Kidney (tissue), 14 donors: Measurements from ENCODE around the gene PRELID3B. TPM values are rescaled to one million over a fixed set of nuclear protein-coding genes. Genes with fewer than 3 reads are reported as not detected.

Experiments
- DNase-seq, 5 donors: peaks; one replicate each; pipeline ENCODE4 v3.0.0-alpha.2; 2013 to 2020
- FAIRE-seq: peaks from 2 replicates; lab custom pipeline; 2012; peaks lifted over from hg19 to GRCh38; lab: Jason Lieb, UNC
- H3K27ac ChIP-seq, 2 donors: one replicate each; pipeline ENCODE4 v1.7.0; 2013; ENCODE audit warnings: low read depth in 2 of 2, low read length in 2 of 2, inconsistent platforms in 1 of 2
- H3K27me3 ChIP-seq: one replicate; pipeline ENCODE4 v1.7.1; 2013; ENCODE audit warnings: low read length, inconsistent platforms; ENCODE audit not compliant: control insufficient read depth, insufficient read depth
- H3K36me3 ChIP-seq, 3 donors: one replicate each; pipeline versions ENCODE4 v1.7.0 to v1.7.1; 2013; ENCODE audit warnings: low read length in 3 of 3, control low read depth in 1 of 3, inconsistent platforms in 1 of 3; ENCODE audit not compliant: insufficient read depth in 3 of 3, control insufficient read depth in 2 of 3
- H3K4me1 ChIP-seq, 3 donors: one replicate each; pipeline versions ENCODE4 v1.7.0 to v1.7.1; 2013; ENCODE audit warnings: low read length in 3 of 3, inconsistent platforms in 1 of 3, low read depth in 1 of 3; ENCODE audit not compliant: control insufficient read depth in 2 of 3, insufficient read depth in 2 of 3
- H3K4me3 ChIP-seq, 3 donors: one replicate each; pipeline versions ENCODE4 v1.7.0 to v1.8.1; 2013; ENCODE audit warnings: low read length in 3 of 3, control low read depth in 1 of 3, inconsistent platforms in 1 of 3
- H3K9ac ChIP-seq, 3 donors: one replicate each; pipeline versions ENCODE4 v1.7.0 to v1.7.1; 2013; ENCODE audit warnings: low read length in 3 of 3, control low read depth in 1 of 3, inconsistent platforms in 1 of 3
- H3K9me3 ChIP-seq, 3 donors: one replicate each; pipeline versions ENCODE4 v1.7.0 to v1.7.1; 2013; ENCODE audit warnings: low read length in 3 of 3, control low read depth in 1 of 3, inconsistent platforms in 1 of 3; ENCODE audit not compliant: control insufficient read depth in 2 of 3, insufficient read depth in 1 of 3
- intact Hi-C: fragments of 100-400 bp; cut with DNase I; formaldehyde crosslinking; loops from one replicate; pipeline ENCODE4 v1.11.1; 2022
- polyA plus RNA-seq: library from polyadenylated mRNA; stranded (reverse); fragments of 350-450 nt; fragmentation: Illumina TruSeq; extraction: RNeasy Lipid Tissue Mini Kit (QIAGEN cat#74804); gene quantifications from one replicate; pipeline ENCODE4 v1.2.3, GENCODE V29; 2014; ENCODE audit warnings: low read depth, low replicate concordance; ENCODE audit not compliant: insufficient read depth
- total RNA-seq: library from RNA; stranded (reverse); fragmentation: NEBNext Ultra II Directional; extraction: Animal tissue kit (Norgen Biotek cat#: 25700); gene quantifications from one replicate; pipeline ENCODE4 v1.2.1, GENCODE V29; 2021
- TF ChIP-seq, protein P1 (sequence below): IDR thresholded peaks from 3 replicates; pipeline ENCODE4 v1.5.1; 2012; ENCODE audit warnings: mild to moderate bottlenecking, moderate library complexity, borderline replicate concordance; ENCODE audit not compliant: insufficient read depth; ENCODE audit errors: extremely low read depth
- donor health status: control.
- donor health status: control.
- donor health status: control.
- donor health status: control.
- donor health status: control.
- donor health status: DM: yes; HTN: yes; CAD: no.
- donor health status: Normal renal cell carcinoma (clear cell type).

Gene PRELID3B
- total and polyA plus RNA-seq, 2 donors from 2014 or later = 26.4 to 38.5 TPM

GRCh38 chr20:59017493-59018231 lies 24.9 kb downstream of the PRELID3B start:
- H3K9ac ChIP-seq = no peak overlapping the region
- H3K27me3 ChIP-seq = no peaks in the 10 kb centered on the region
- H3K4me3 ChIP-seq = no peak overlapping the region
- H3K27ac ChIP-seq = no peak overlapping the region
- DNase-seq (peak in 1 of 5 donors; percentile 50), FAIRE-seq (no peak)
- intact Hi-C loops = no loop called here
- no peaks in the 10 kb centered on the region for H3K36me3 ChIP-seq
- no peaks in the 10 kb centered on the region for H3K9me3 ChIP-seq
- TF ChIP-seq, protein P1, sequence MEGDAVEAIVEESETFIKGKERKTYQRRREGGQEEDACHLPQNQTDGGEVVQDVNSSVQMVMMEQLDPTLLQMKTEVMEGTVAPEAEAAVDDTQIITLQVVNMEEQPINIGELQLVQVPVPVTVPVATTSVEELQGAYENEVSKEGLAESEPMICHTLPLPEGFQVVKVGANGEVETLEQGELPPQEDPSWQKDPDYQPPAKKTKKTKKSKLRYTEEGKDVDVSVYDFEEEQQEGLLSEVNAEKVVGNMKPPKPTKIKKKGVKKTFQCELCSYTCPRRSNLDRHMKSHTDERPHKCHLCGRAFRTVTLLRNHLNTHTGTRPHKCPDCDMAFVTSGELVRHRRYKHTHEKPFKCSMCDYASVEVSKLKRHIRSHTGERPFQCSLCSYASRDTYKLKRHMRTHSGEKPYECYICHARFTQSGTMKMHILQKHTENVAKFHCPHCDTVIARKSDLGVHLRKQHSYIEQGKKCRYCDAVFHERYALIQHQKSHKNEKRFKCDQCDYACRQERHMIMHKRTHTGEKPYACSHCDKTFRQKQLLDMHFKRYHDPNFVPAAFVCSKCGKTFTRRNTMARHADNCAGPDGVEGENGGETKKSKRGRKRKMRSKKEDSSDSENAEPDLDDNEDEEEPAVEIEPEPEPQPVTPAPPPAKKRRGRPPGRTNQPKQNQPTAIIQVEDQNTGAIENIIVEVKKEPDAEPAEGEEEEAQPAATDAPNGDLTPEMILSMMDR = no peak
- no peaks in the 10 kb centered on the region for H3K4me1 ChIP-seq

- FAIRE-seq = no peak
- Histone ChIP-seq H3K27me3 (no peaks in the 10 kb centered on the region), H3K36me3 (no peaks in the 10 kb centered on the region), H3K4me3 (no peak overlapping the region), H3K27ac (no peak overlapping the region), H3K4me1 (no peaks in the 10 kb centered on the region), H3K9me3 (no peaks in the 10 kb centered on the region), H3K9ac (no peak overlapping the region)
- TF ChIP-seq, protein P1 = no peak
- intact Hi-C loops = no loop called here
- no peak for DNase-seq
These were observed 25.6 kb downstream of the PRELID3B start for GRCh38 chr20:59016795-59017492.

DNA sequence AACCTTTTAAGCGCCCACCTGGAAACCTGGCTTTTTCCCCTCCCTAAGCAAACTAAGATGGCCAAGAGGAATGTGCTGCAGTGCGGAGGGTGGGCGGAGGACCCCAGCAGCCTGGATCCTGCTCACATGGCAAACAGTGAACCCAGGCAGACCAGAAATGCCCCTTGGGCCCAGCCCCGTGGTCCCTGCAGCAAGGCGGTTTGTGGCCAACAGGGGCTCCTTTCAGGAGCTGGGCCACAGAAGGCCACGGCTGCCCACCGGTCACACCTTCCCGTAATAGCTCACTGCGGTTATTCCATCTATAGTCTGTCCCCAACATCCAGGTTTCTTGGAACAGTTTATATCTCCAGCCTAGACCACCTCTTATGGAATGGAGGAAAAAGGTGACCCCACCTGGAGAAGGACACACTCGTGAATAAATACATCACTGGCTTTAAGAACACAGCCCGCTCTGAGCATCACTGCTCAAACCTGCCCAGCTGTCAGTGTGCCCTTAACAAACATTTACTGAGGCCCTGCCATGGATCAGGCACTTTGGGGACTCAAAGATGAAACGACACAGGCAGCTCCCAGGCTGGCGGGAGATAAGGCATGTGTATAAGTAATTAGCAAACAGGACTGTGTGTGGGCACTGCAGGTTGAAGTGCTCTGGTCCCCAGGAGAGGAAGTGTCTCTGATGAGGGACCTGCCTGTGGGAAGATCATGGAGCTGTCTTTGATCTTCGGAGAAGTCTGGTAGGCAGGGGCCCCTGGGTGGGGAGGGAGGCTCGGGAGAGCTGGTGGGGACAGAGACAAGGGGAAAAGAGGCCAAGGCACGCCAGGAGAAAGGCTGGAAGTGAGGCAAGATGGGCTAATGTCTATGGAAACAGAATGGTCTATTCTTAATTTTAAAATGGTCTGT lies 26.5 kb downstream of the PRELID3B start:
- TF ChIP-seq, protein P1 = no peak
- Histone ChIP-seq H3K4me1 (peaks cover 0 to 2% (median 0%) of the 10 kb centered on the region in 3 donors), H3K4me3 (no peak overlapping the region), H3K27me3 (no peaks in the 10 kb centered on the region), H3K36me3 (no peaks in the 10 kb centered on the region), H3K9ac (no peak overlapping the region), H3K27ac (no peak overlapping the region), H3K9me3 (no peaks in the 10 kb centered on the region)
- DNase-seq = no peak
- no peak for FAIRE-seq
- intact Hi-C loops = no loop called here
